Esophagus muscularis mucosa (tissue), 4 donors: ENCODE results near the gene FAM186B. TPM values are rescaled to one million over a fixed set of nuclear protein-coding genes. Genes with fewer than 3 reads are reported as not detected.

Experiments
- DNase-seq: peaks from one replicate; pipeline ENCODE4 v3.0.0-alpha.2; 2017; ENCODE audit errors: extremely low spot score
- H3K27ac ChIP-seq, 4 donors: fragments of 200-600 bp; sonication (generic); replicated peaks in 1 of 4; 1 replicate in 3 of 4; 2 replicates in 1 of 4; pipeline ENCODE4 v1.5.1; 2016 to 2019; ENCODE audit warnings: mild to moderate bottlenecking in 1 of 4
- H3K27me3 ChIP-seq, 4 donors: fragments of 200-600 bp; sonication (generic); one replicate each; pipeline versions ENCODE4 v1.5.1 to v1.6.0; 2016 to 2019
- H3K36me3 ChIP-seq, 4 donors: fragments of 200-600 bp; sonication (generic); one replicate each; pipeline ENCODE4 v1.5.1; 2016 to 2019
- H3K4me1 ChIP-seq, 4 donors: fragments of 200-600 bp; sonication (generic); one replicate each; pipeline ENCODE4 v1.5.1; 2016 to 2019
- H3K4me3 ChIP-seq, 4 donors: fragments of 200-600 bp; sonication (generic); 1 replicate in 2 of 4; 2 replicates in 2 of 4; pipeline ENCODE4 v1.5.1; 2016 to 2019; ENCODE audit warnings: mild to moderate bottlenecking in 4 of 4, moderate library complexity in 1 of 4
- H3K9me3 ChIP-seq, 4 donors: fragments of 200-600 bp; sonication (generic); 1 replicate in 3 of 4; 2 replicates in 1 of 4; pipeline ENCODE4 v1.5.1; 2016 to 2019
- EP300 ChIP-seq: sonication (generic); formaldehyde crosslinking; IDR thresholded peaks from one replicate; pipeline ENCODE4 v1.6.1; 2017; ENCODE audit warnings: antibody characterized with exemption
- POLR2A ChIP-seq: fragments of 450-650 bp; IDR thresholded peaks from one replicate; pipeline ENCODE4 v1.6.1; 2017; ENCODE audit warnings: antibody characterized with exemption, moderate library complexity, mild to moderate bottlenecking, low read depth
- POLR2AphosphoS5 ChIP-seq, 2 donors: sonication (generic); formaldehyde crosslinking; IDR thresholded peaks; one replicate each; pipeline ENCODE4 v1.6.1; 2017; ENCODE audit warnings: antibody characterized with exemption in 2 of 2
- WGBS: methylation state at CpG from one replicate; pipeline ENCODE4 v1.1.5; 2018; 5-methylcytosine and 5-hydroxymethylcytosine counted together
- intact Hi-C: fragments of 100-400 bp; cut with DNase I; formaldehyde crosslinking; loops from one replicate; pipeline ENCODE4 v1.15.1; 2023
- total RNA-seq, 4 donors: library from RNA; depleted of rRNA; stranded (reverse); fragments of >200 nt; gene quantifications; one replicate each; pipeline versions ENCODE4 v1.1.0 to v1.2.1, GENCODE V29; 2016
- TF ChIP-seq, protein P1 (sequence below), 3 experiments: fragments of 200-600 bp in 2 of 3; fragments of 450-650 bp in 1 of 3; sonication (generic) in 2 of 3; IDR thresholded peaks; one replicate each; pipeline ENCODE4 v1.5.1; 2017 to 2019; ENCODE audit warnings: antibody characterized with exemption in 3 of 3, mild to moderate bottlenecking in 2 of 3, moderate library complexity in 1 of 3

Gene FAM186B
- total RNA-seq, 4 donors from 2014 or later: under 0.01 to 0.46 (median 0.21) TPM

DNA sequence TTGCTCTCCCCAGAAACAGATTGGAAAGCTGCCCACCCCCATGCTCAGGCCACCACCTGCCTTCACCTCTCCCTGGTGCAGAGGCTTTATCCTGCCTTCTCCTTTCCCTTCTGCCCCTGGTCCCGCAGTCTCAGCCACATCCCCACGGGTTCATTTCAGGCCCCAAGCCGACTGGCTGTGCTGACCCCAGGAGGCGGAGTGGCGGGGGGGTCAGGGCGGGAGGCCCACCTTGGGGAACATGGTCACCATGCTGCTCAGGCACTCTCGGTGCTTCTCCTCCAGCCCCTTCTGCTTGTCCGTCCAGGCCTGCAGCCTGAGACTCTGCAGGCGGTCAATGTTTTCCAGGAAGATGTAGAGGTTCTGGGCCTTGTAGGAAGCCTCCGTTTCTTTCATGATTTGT, 6.9 kb downstream of the FAM186B start:
- Histone ChIP-seq H3K27ac (no peak overlapping the region), H3K4me3 (no peak overlapping the region), H3K36me3 (peaks cover 0 to 17% (median 2%) of the 10 kb centered on the region in 4 donors), H3K4me1 (no peaks in the 10 kb centered on the region), H3K9me3 (no peaks in the 10 kb centered on the region), H3K27me3 (no peaks in the 10 kb centered on the region)
- WGBS: 85% methylated on average over 10 of the region's 10 CpGs
- DNase-seq: no peak
- intact Hi-C loops: no loop called here
- TF ChIP-seq POLR2AphosphoS5 (IDR thresholded peaks at IDR 0.05) (no peak), POLR2A (no peak), EP300 (no peak)
- TF ChIP-seq, protein P1, sequence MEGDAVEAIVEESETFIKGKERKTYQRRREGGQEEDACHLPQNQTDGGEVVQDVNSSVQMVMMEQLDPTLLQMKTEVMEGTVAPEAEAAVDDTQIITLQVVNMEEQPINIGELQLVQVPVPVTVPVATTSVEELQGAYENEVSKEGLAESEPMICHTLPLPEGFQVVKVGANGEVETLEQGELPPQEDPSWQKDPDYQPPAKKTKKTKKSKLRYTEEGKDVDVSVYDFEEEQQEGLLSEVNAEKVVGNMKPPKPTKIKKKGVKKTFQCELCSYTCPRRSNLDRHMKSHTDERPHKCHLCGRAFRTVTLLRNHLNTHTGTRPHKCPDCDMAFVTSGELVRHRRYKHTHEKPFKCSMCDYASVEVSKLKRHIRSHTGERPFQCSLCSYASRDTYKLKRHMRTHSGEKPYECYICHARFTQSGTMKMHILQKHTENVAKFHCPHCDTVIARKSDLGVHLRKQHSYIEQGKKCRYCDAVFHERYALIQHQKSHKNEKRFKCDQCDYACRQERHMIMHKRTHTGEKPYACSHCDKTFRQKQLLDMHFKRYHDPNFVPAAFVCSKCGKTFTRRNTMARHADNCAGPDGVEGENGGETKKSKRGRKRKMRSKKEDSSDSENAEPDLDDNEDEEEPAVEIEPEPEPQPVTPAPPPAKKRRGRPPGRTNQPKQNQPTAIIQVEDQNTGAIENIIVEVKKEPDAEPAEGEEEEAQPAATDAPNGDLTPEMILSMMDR (IDR thresholded peaks at IDR 0.05): no peak

DNA sequence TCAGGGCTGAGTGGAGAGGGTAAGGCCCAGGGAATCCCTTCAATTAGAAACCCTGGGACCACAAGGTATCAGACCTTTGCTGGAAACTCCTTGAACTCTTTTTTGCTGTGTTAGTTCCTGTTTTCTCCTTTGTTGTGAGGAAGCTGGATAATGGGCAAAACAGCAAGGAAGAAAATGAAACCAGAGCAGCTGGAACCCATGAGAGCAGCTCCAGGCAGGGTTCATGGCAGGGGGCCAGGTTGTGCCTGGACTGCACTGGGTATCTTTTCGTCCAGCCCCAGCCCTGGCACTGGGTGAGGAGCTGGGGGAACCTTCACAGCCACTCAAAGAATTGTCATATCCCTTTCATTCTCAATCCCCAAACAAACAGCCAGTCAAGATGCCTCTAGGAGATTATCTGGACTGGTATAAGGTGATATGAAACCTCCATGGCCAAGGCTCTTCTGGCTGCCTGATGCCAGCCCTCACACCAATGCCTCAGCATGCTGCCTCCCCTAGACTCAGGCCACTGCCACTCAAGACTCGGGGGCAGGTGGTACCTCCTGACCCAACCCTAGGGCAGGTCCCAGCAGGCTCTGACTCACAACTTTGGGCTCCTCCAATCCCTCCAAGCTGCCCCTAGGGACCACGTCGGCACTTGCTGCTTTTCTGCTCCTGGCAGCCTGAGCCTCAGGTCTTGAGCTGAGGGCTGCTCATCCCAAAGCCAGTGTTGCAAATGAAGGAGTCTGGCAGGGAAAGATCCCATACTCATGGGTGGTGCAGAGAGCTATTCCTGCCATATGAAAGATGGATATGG, 16.5 kb downstream of the FAM186B start:
- Histone ChIP-seq H3K36me3 (peaks cover 0 to 22% (median 8%) of the 10 kb centered on the region in 4 donors), H3K4me3 (no peak overlapping the region), H3K27ac (no peak overlapping the region), H3K4me1 (peaks cover 0 to 7% (median 2%) of the 10 kb centered on the region in 4 donors), H3K9me3 (peaks cover 0 to 5% (median 0%) of the 10 kb centered on the region in 4 donors), H3K27me3 (no peaks in the 10 kb centered on the region)
- TF ChIP-seq EP300 (no peak), POLR2AphosphoS5 (IDR thresholded peaks at IDR 0.05) (no peak), POLR2A (no peak)
- TF ChIP-seq, protein P1 (IDR thresholded peaks at IDR 0.05): no peak
- 78% methylated on average over 4 of the region's 4 CpGs for WGBS
- intact Hi-C loops: no loop called here
- DNase-seq: no peak

DNA sequence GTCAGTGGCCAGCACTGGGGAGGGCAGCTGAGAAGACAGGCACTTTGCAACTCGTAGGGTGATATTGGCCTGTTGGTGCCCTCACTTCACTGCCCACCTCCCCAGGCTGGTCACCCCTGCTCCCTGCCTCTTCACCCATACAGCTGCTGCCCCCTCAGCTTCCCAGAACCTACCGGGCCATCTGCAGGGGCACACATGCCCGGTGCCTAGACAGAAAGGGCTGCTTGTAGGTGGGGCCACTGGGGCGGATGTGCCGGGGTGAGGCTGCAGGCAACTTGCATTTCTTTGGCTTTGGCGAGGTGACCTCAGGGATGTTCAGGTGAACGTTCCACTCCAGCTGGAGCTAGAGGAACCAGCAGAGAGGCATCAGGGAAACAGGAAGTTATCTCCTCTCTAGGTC, 17.2 kb downstream of the FAM186B start:
- H3K27ac ChIP-seq: no peak overlapping the region
- TF ChIP-seq EP300 (no peak), POLR2A (no peak), POLR2AphosphoS5 (IDR thresholded peaks at IDR 0.05) (no peak)
- TF ChIP-seq, protein P1 (IDR thresholded peaks at IDR 0.05): no peak
- H3K4me3 ChIP-seq: no peak overlapping the region
- H3K4me1 ChIP-seq: peaks cover 5 to 11% (median 8%) of the 10 kb centered on the region in 4 donors
- H3K27me3 ChIP-seq: no peaks in the 10 kb centered on the region
- H3K36me3 ChIP-seq: peaks cover 0 to 22% (median 8%) of the 10 kb centered on the region in 4 donors
- intact Hi-C loops: no loop called here
- H3K9me3 ChIP-seq: peaks cover 0 to 5% (median 0%) of the 10 kb centered on the region in 4 donors
- whole genome bisulfite sequencing: 94% methylated on average over 6 of the region's 7 CpGs
- DNase-seq: no peak

DNA sequence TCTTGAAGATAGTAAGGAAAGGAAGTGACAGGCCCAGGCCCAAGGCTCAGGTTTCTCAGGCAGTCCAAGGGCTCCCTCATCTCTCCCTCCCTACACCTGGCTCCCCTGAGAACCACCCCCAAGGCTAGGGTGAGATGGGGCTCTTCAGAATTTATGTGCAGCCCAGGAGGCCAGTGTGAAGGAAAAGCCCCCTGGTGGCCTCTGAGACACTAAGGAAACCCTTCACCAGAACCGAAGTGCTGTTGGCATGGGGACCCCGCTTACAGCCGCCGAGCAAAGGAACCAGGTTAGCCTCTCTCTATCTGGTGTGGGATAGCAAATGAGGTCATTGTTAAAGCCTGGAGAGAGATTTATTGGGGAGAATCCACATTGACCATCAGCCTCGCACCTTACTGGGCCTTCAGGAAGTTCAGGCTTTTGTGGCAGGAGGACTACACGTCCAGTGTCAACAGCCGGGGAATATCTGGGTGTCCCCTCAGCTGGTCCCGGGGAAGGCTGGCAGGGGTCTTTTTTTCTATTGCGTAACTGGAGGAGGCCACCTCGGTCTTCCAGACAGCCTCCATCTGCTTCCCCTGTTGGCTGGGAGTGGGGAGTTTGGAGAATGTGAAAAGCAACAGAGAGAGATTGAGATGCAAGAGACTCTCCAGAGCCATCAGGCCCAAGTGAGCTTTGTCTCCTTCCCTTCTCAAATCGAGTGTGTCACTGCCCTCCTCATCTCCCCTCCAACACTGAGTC, 18.1 kb downstream of the FAM186B start:
- no peak for DNase-seq

More for the DNA sequence above, 18.1 kb downstream of the FAM186B start:
- Histone ChIP-seq H3K27ac (no peak overlapping the region), H3K4me3 (no peak overlapping the region), H3K27me3 (no peaks in the 10 kb centered on the region), H3K4me1 (peaks cover 14 to 19% (median 17%) of the 10 kb centered on the region in 4 donors), H3K36me3 (peaks cover 0 to 22% (median 8%) of the 10 kb centered on the region in 4 donors), H3K9me3 (peaks cover 0 to 5% (median 0%) of the 10 kb centered on the region in 4 donors)
- 86% methylated on average over 11 of the region's 11 CpGs for WGBS
- intact Hi-C loops: no loop called here
- TF ChIP-seq EP300: no peak
- TF ChIP-seq POLR2AphosphoS5 (IDR thresholded peaks at IDR 0.05): no peak
- TF ChIP-seq POLR2A: no peak
